ENCODE measurements around the gene PLEKHH2. TPM values are rescaled to one million over a fixed set of nuclear protein-coding genes. Genes with fewer than 3 reads are reported as not detected.

Gene PLEKHH2
- total RNA-seq, 2 donors from 2014 or later, result 5.6 to 10.4 TPM

DNA sequence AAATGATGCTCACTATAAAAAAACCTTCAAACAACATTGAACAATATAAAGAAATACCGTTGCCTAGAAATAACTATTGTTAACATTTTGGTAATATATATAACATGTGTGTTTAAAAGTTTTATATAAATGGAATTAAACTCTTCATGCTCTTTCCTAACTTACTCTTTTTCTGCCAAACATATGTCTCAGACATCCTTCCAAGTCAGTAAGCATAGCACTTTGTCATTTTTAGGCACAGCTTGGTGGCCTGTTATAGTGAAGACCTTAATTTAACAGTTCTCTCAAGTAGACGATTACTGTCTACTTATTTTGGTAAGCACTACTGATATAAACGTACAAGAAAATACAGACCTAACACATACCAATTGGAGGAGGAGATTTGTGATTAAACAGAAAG lies 177.7 kb downstream of the PLEKHH2 start:
- H3K27me3 ChIP-seq, result no peaks in the 10 kb centered on the region
- TF ChIP-seq, protein P1, sequence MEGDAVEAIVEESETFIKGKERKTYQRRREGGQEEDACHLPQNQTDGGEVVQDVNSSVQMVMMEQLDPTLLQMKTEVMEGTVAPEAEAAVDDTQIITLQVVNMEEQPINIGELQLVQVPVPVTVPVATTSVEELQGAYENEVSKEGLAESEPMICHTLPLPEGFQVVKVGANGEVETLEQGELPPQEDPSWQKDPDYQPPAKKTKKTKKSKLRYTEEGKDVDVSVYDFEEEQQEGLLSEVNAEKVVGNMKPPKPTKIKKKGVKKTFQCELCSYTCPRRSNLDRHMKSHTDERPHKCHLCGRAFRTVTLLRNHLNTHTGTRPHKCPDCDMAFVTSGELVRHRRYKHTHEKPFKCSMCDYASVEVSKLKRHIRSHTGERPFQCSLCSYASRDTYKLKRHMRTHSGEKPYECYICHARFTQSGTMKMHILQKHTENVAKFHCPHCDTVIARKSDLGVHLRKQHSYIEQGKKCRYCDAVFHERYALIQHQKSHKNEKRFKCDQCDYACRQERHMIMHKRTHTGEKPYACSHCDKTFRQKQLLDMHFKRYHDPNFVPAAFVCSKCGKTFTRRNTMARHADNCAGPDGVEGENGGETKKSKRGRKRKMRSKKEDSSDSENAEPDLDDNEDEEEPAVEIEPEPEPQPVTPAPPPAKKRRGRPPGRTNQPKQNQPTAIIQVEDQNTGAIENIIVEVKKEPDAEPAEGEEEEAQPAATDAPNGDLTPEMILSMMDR (IDR thresholded peaks at IDR 0.05), result no peak
- no peak for TF ChIP-seq POLR2A (IDR thresholded peaks at IDR 0.05)
- DNase-seq, result no peak
- peaks cover 0 to 7% of the 10 kb centered on the region in 2 donors for H3K36me3 ChIP-seq (replicated peaks in 1 of 2; ENCODE audit: insufficient read depth in 1 of 2, low read depth in 2 of 2)
- no peak overlapping the region for H3K4me3 ChIP-seq
- WGBS, 2 donors, result 87 to 90% methylated on average over 3 of the region's 3 CpGs
- H3K4me1 ChIP-seq, result peaks cover 12% of the 10 kb centered on the region
- intact Hi-C loops (cut with DNase I), result no loop called here
- H3K27ac ChIP-seq, result no peak overlapping the region
- no peak for ATAC-seq
- H3K9me3 ChIP-seq, result no peaks in the 10 kb centered on the region

Small RNA genes within 50 kb of the gene (small RNA-seq; reads per million reads assigned to genes)
- gene RF00019, result not detected
- gene RN7SKP66, result not detected

Other genes starting within 250 kb of the PLEKHH2 start
- 10 to 100 TPM; 27.5 to 41.9 TPM for gene THADA, start 41.2 kb upstream of the PLEKHH2 start, total RNA-seq
- 1 to 10 TPM in 1 of 2 donors, not detected in 1; 2.6 TPM for gene C1GALT1C1L, start 39.2 kb downstream of the PLEKHH2 start, total RNA-seq
- gene DYNC2LI1, start 136.8 kb downstream of the PLEKHH2 start, total RNA-seq, result 10 to 100 TPM; 21.0 to 21.4 TPM
- gene ABCG5, start 201.6 kb downstream of the PLEKHH2 start, total RNA-seq, result not detected
- not detected for gene ABCG8, start 201.7 kb downstream of the PLEKHH2 start, total RNA-seq

All from body of pancreas (tissue), 4 donors.